KBM-7 (cell line): ENCODE results near the gene MYO9B.
A peak's percentile ranks its signal among the peaks of the same experiment; 100 is the strongest.

ENCODE experiments used
- DNase-seq: peaks from one replicate; pipeline ENCODE4 v3.0.0-alpha.2; 2015
- in situ Hi-C: fragments of 300-500 bp; cut with MboI; formaldehyde crosslinking; loops from 2 replicates; pipeline ENCODE4 v1.14.3; 2020; ENCODE audit warnings: low sequenced_read_pairs, low pct_unique_long_range_greater_than_20kb, mixed read lengths

MYO9B gene

GRCh38 chr19:17244618-17245534 is 169.3 kb downstream of the MYO9B start:
- no peak for DNase-seq
- in situ Hi-C loops, result no loop called here

GRCh38 chr19:17245535-17245984 is 170.0 kb downstream of the MYO9B start, which contains the start of gene NR2F6:
TSS of gene NR2F6 (minus strand) at chr19:17245919. CDS start at chr19:17245220, 699 bp downstream.
- in situ Hi-C loops, result no loop called here
- no peak for DNase-seq

GRCh38 chr19:17246681-17247425 is 171.3 kb downstream of the MYO9B start:
- in situ Hi-C loops, result no loop called here
- DNase-seq, result no peak

GRCh38 chr19:17248011-17248776 is 172.6 kb downstream of the MYO9B start:
- in situ Hi-C loops, result no loop called here
- no peak for DNase-seq

- no peak for DNase-seq
Observed at GRCh38 chr19:17249887-17250548, 174.4 kb downstream of the MYO9B start.

GRCh38 chr19:17254636-17255035 is 179.1 kb downstream of the MYO9B start:
- peak; percentile 66 for DNase-seq
- in situ Hi-C loops, result no loop called here

More at GRCh38 chr19:17249887-17250548, 174.4 kb downstream of the MYO9B start:
- in situ Hi-C loops, result no loop called here

GRCh38 chr19:17255150-17255621 is 179.6 kb downstream of the MYO9B start:
- no peak for DNase-seq
- in situ Hi-C loops, result no loop called here

- in situ Hi-C loops, result no loop called here
- no peak for DNase-seq
Observed at GRCh38 chr19:17256130-17256529, 180.6 kb downstream of the MYO9B start.

- in situ Hi-C loops, result no loop called here
- DNase-seq, result no peak
Observed at GRCh38 chr19:17259118-17259780, 183.7 kb downstream of the MYO9B start.

GRCh38 chr19:17259934-17260333 is 184.4 kb downstream of the MYO9B start:
- in situ Hi-C loops, result no loop called here
- DNase-seq, result no peak

- DNase-seq, result peak; percentile 94
- in situ Hi-C loops, result no loop called here
Observed at GRCh38 chr19:17260842-17261325, 185.3 kb downstream of the MYO9B start.

- no peak for DNase-seq
Observed at GRCh38 chr19:17262557-17262956, 187.0 kb downstream of the MYO9B start.

More at GRCh38 chr19:17262557-17262956, 187.0 kb downstream of the MYO9B start:
- in situ Hi-C loops, result no loop called here
